HG03558 (cell line): ENCODE results near the gene SPACA9.

Experiments used
- ATAC-seq: cut with Tn5 transposase; IDR thresholded peaks from one replicate; pipeline ENCODE4 v1.9.1; 2021; ENCODE audit warnings: moderate number of reproducible peaks; ENCODE audit not compliant: unreplicated experiment; ENCODE audit errors: extremely low read depth

SPACA9 gene

GRCh38 chr9:132927704-132928103 lies 49.0 kb downstream of the SPACA9 start:
- ATAC-seq: no peak

- ATAC-seq: no peak
These were observed 52.6 kb downstream of the SPACA9 start for GRCh38 chr9:132931178-132931735.

GRCh38 chr9:132935026-132935425 lies 56.3 kb downstream of the SPACA9 start:
- ATAC-seq: no peak

GRCh38 chr9:132937463-132937901 lies 58.8 kb downstream of the SPACA9 start:
- no peak for ATAC-seq

GRCh38 chr9:132939169-132939568 lies 60.5 kb downstream of the SPACA9 start:
- ATAC-seq: no peak
